ENCODE data around the gene MAGI1. TPM values are rescaled to one million over a fixed set of nuclear protein-coding genes. Genes with fewer than 3 reads are reported as not detected.

Gene MAGI1
- total RNA-seq, 1 experiment from 2014 or later = 58.2 TPM

DNA sequence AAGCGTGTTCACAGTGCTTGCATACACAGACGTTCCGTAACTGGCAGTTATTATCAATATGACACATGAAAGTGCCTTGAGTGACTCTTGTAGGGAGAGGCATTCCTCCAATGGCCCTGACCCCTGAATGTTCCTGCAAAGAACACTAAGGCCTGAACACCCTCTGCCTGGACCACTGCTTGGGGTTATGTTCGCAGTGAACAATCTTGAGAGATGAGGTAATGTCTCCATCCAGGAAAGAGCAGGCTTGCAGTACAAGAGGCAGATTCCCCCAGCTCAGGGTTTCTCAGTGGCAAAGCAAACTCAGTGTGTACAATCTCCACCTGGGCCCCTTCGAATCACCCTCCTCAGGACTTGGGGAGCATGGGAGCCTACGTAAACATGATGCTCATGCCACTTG is 324.6 kb downstream of the MAGI1 start:
- TF ChIP-seq EMX1 (CRISPR knock-in tag; IDR thresholded peaks at IDR 0.05) = no peak
- TF ChIP-seq, protein P1, sequence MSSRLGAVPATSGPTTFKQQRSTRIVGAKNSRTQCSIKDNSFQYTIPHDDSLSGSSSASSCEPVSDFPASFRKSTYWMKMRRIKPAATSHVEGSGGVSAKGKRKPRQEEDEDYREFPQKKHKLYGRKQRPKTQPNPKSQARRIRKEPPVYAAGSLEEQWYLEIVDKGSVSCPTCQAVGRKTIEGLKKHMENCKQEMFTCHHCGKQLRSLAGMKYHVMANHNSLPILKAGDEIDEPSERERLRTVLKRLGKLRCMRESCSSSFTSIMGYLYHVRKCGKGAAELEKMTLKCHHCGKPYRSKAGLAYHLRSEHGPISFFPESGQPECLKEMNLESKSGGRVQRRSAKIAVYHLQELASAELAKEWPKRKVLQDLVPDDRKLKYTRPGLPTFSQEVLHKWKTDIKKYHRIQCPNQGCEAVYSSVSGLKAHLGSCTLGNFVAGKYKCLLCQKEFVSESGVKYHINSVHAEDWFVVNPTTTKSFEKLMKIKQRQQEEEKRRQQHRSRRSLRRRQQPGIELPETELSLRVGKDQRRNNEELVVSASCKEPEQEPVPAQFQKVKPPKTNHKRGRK (CRISPR knock-in tag; IDR thresholded peaks at IDR 0.05; ENCODE audit: borderline replicate concordance) = no peak
- ChIA-PET CTCF (interaction anchor here (0.9 to 1.4 kb wide), 2 partner anchors 12 to 18 kb away, joined by 3 to 5 read pairs; no protein-coding TSS in a partner anchor), POLR2A (interaction anchor here (0.9 to 1.3 kb wide), 2 partner anchors 14 to 181 kb away, joined by 3 to 4 read pairs; no protein-coding TSS in a partner anchor)
- Mint-ChIP-seq H3K27ac (no peak overlapping the region), H3K4me3 (no peak overlapping the region), H3K36me3 (no peaks in the 10 kb centered on the region), H3K9me3 (no peaks in the 10 kb centered on the region; the same call in 1 of the 2 replicates), H3K4me1 (peaks cover 58% of the 10 kb centered on the region), H3K27me3 (ENCODE audit: low read depth) (no peaks in the 10 kb centered on the region)
- DNase-seq (ENCODE audit: low spot score) (no peak), ATAC-seq (peak; percentile 17; the same call in 1 of the 2 replicates)

DNA sequence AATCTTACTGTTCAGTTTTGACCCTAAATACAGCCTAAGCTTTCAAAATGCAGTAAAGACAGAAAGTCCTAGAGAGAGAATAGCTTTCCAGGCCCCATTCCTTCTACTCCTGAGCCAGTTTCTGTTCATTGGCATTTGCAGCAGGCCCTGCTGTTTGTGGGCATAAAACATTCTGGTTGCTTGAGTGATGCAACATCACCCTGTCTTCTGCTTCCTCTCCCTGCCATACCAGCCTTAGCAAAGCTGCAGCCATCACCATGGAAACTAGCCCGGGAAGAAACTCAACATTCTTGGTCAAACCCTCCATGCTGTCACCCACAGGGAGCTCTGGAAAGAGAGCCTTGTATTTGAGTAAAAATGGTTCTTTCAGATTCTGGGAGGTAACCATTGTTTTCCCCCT is 325.7 kb downstream of the MAGI1 start:
- TF ChIP-seq EMX1 (CRISPR knock-in tag; IDR thresholded peaks at IDR 0.05) (no peak), ZNF263 (CRISPR knock-in tag; IDR thresholded peaks at IDR 0.05; ENCODE audit: low read depth) (no peak), TCF7 (CRISPR knock-in tag; IDR thresholded peaks at IDR 0.05; ENCODE audit: low read depth) (no peak), OVOL2 (CRISPR knock-in tag; IDR thresholded peaks at IDR 0.05; ENCODE audit: borderline replicate concordance) (no peak), GRHL2 (CRISPR knock-in tag; IDR thresholded peaks at IDR 0.05; ENCODE audit: insufficient replicate concordance, severe bottlenecking) (no peak), FOXP1 (CRISPR knock-in tag; IDR thresholded peaks at IDR 0.05; ENCODE audit: borderline replicate concordance) (no peak), HMGA2 (CRISPR knock-in tag; IDR thresholded peaks at IDR 0.05) (no peak)
- TF ChIP-seq, protein P2, sequence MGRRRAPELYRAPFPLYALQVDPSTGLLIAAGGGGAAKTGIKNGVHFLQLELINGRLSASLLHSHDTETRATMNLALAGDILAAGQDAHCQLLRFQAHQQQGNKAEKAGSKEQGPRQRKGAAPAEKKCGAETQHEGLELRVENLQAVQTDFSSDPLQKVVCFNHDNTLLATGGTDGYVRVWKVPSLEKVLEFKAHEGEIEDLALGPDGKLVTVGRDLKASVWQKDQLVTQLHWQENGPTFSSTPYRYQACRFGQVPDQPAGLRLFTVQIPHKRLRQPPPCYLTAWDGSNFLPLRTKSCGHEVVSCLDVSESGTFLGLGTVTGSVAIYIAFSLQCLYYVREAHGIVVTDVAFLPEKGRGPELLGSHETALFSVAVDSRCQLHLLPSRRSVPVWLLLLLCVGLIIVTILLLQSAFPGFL (CRISPR knock-in tag; IDR thresholded peaks at IDR 0.05; ENCODE audit: borderline replicate concordance) = no peak
- TF ChIP-seq, protein P3, sequence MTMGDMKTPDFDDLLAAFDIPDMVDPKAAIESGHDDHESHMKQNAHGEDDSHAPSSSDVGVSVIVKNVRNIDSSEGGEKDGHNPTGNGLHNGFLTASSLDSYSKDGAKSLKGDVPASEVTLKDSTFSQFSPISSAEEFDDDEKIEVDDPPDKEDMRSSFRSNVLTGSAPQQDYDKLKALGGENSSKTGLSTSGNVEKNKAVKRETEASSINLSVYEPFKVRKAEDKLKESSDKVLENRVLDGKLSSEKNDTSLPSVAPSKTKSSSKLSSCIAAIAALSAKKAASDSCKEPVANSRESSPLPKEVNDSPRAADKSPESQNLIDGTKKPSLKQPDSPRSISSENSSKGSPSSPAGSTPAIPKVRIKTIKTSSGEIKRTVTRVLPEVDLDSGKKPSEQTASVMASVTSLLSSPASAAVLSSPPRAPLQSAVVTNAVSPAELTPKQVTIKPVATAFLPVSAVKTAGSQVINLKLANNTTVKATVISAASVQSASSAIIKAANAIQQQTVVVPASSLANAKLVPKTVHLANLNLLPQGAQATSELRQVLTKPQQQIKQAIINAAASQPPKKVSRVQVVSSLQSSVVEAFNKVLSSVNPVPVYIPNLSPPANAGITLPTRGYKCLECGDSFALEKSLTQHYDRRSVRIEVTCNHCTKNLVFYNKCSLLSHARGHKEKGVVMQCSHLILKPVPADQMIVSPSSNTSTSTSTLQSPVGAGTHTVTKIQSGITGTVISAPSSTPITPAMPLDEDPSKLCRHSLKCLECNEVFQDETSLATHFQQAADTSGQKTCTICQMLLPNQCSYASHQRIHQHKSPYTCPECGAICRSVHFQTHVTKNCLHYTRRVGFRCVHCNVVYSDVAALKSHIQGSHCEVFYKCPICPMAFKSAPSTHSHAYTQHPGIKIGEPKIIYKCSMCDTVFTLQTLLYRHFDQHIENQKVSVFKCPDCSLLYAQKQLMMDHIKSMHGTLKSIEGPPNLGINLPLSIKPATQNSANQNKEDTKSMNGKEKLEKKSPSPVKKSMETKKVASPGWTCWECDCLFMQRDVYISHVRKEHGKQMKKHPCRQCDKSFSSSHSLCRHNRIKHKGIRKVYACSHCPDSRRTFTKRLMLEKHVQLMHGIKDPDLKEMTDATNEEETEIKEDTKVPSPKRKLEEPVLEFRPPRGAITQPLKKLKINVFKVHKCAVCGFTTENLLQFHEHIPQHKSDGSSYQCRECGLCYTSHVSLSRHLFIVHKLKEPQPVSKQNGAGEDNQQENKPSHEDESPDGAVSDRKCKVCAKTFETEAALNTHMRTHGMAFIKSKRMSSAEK (CRISPR knock-in tag; IDR thresholded peaks at IDR 0.05; ENCODE audit: borderline replicate concordance) = no peak
- TF ChIP-seq, protein P4, sequence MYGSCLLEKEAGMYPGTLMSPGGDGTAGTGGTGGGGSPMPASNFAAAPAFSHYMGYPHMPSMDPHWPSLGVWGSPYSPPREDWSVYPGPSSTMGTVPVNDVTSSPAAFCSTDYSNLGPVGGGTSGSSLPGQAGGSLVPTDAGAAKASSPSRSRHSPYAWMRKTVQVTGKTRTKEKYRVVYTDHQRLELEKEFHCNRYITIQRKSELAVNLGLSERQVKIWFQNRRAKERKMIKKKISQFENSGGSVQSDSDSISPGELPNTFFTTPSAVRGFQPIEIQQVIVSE (CRISPR knock-in tag; IDR thresholded peaks at IDR 0.05; ENCODE audit: borderline replicate concordance) = no peak
- TF ChIP-seq, protein P5, sequence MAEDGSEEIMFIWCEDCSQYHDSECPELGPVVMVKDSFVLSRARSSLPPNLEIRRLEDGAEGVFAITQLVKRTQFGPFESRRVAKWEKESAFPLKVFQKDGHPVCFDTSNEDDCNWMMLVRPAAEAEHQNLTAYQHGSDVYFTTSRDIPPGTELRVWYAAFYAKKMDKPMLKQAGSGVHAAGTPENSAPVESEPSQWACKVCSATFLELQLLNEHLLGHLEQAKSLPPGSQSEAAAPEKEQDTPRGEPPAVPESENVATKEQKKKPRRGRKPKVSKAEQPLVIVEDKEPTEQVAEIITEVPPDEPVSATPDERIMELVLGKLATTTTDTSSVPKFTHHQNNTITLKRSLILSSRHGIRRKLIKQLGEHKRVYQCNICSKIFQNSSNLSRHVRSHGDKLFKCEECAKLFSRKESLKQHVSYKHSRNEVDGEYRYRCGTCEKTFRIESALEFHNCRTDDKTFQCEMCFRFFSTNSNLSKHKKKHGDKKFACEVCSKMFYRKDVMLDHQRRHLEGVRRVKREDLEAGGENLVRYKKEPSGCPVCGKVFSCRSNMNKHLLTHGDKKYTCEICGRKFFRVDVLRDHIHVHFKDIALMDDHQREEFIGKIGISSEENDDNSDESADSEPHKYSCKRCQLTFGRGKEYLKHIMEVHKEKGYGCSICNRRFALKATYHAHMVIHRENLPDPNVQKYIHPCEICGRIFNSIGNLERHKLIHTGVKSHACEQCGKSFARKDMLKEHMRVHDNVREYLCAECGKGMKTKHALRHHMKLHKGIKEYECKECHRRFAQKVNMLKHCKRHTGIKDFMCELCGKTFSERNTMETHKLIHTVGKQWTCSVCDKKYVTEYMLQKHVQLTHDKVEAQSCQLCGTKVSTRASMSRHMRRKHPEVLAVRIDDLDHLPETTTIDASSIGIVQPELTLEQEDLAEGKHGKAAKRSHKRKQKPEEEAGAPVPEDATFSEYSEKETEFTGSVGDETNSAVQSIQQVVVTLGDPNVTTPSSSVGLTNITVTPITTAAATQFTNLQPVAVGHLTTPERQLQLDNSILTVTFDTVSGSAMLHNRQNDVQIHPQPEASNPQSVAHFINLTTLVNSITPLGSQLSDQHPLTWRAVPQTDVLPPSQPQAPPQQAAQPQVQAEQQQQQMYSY (CRISPR knock-in tag; IDR thresholded peaks at IDR 0.05) = no peak
- TF ChIP-seq, protein P6, sequence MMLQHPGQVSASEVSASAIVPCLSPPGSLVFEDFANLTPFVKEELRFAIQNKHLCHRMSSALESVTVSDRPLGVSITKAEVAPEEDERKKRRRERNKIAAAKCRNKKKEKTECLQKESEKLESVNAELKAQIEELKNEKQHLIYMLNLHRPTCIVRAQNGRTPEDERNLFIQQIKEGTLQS (CRISPR knock-in tag; conservative IDR thresholded peaks at IDR 0.05) = no peak
- TF ChIP-seq, protein P7, sequence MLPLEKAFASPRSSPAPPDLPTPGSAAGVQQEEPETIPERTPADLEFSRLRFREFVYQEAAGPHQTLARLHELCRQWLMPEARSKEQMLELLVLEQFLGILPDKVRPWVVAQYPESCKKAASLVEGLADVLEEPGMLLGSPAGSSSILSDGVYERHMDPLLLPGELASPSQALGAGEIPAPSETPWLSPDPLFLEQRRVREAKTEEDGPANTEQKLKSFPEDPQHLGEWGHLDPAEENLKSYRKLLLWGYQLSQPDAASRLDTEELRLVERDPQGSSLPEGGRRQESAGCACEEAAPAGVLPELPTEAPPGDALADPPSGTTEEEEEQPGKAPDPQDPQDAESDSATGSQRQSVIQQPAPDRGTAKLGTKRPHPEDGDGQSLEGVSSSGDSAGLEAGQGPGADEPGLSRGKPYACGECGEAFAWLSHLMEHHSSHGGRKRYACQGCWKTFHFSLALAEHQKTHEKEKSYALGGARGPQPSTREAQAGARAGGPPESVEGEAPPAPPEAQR (CRISPR knock-in tag; IDR thresholded peaks at IDR 0.05) = no peak
- TF ChIP-seq, protein P8, sequence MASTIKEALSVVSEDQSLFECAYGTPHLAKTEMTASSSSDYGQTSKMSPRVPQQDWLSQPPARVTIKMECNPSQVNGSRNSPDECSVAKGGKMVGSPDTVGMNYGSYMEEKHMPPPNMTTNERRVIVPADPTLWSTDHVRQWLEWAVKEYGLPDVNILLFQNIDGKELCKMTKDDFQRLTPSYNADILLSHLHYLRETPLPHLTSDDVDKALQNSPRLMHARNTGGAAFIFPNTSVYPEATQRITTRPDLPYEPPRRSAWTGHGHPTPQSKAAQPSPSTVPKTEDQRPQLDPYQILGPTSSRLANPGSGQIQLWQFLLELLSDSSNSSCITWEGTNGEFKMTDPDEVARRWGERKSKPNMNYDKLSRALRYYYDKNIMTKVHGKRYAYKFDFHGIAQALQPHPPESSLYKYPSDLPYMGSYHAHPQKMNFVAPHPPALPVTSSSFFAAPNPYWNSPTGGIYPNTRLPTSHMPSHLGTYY (CRISPR knock-in tag; IDR thresholded peaks at IDR 0.05) = no peak
- H3K4me3 Mint-ChIP-seq = no peak overlapping the region
- DNase-seq (ENCODE audit: low spot score) (peak; percentile 38), ATAC-seq (peak; percentile 74)
- H3K27me3 Mint-ChIP-seq (ENCODE audit: low read depth) = no peaks in the 10 kb centered on the region
- ChIA-PET POLR2A (interaction anchor here (1.3 kb wide), 1 partner anchor 15 kb away, joined by 4 read pairs; no protein-coding TSS in a partner anchor), CTCF (interaction anchor here (1.1 to 1.5 kb wide), 4 partner anchors 38 to 246 kb away, joined by 3 to 8 read pairs (median 6); no protein-coding TSS in a partner anchor)
- no peaks in the 10 kb centered on the region; the same call in 1 of the 2 replicates for H3K9me3 Mint-ChIP-seq
- H3K4me1 Mint-ChIP-seq = peaks cover 57% of the 10 kb centered on the region
- H3K36me3 Mint-ChIP-seq = no peaks in the 10 kb centered on the region
- H3K27ac Mint-ChIP-seq = no peak overlapping the region; the same call in 1 of the 2 replicates

All from WTC11 (cell line).